Esophagus muscularis mucosa (tissue), 4 donors: ENCODE data around the gene CIT. TPM values are rescaled to one million over a fixed set of nuclear protein-coding genes. Genes with fewer than 3 reads are reported as not detected.

Experiments
- DNase-seq: peaks from one replicate; pipeline ENCODE4 v3.0.0-alpha.2; 2017; ENCODE audit errors: extremely low spot score
- H3K27ac ChIP-seq, 4 donors: fragments of 200-600 bp; sonication (generic); replicated peaks in 1 of 4; 1 replicate in 3 of 4; 2 replicates in 1 of 4; pipeline ENCODE4 v1.5.1; 2016 to 2019; ENCODE audit warnings: mild to moderate bottlenecking in 1 of 4
- H3K27me3 ChIP-seq, 4 donors: fragments of 200-600 bp; sonication (generic); one replicate each; pipeline versions ENCODE4 v1.5.1 to v1.6.0; 2016 to 2019
- H3K36me3 ChIP-seq, 4 donors: fragments of 200-600 bp; sonication (generic); one replicate each; pipeline ENCODE4 v1.5.1; 2016 to 2019
- H3K4me1 ChIP-seq, 4 donors: fragments of 200-600 bp; sonication (generic); one replicate each; pipeline ENCODE4 v1.5.1; 2016 to 2019
- H3K4me3 ChIP-seq, 4 donors: fragments of 200-600 bp; sonication (generic); 1 replicate in 2 of 4; 2 replicates in 2 of 4; pipeline ENCODE4 v1.5.1; 2016 to 2019; ENCODE audit warnings: mild to moderate bottlenecking in 4 of 4, moderate library complexity in 1 of 4
- H3K9me3 ChIP-seq, 4 donors: fragments of 200-600 bp; sonication (generic); 1 replicate in 3 of 4; 2 replicates in 1 of 4; pipeline ENCODE4 v1.5.1; 2016 to 2019
- CTCF ChIP-seq, 3 experiments: fragments of 200-600 bp in 2 of 3; fragments of 450-650 bp in 1 of 3; sonication (generic) in 2 of 3; IDR thresholded peaks; one replicate each; pipeline ENCODE4 v1.5.1; 2017 to 2019; ENCODE audit warnings: antibody characterized with exemption in 3 of 3, mild to moderate bottlenecking in 2 of 3, moderate library complexity in 1 of 3
- EP300 ChIP-seq: sonication (generic); formaldehyde crosslinking; IDR thresholded peaks from one replicate; pipeline ENCODE4 v1.6.1; 2017; ENCODE audit warnings: antibody characterized with exemption
- POLR2A ChIP-seq: fragments of 450-650 bp; IDR thresholded peaks from one replicate; pipeline ENCODE4 v1.6.1; 2017; ENCODE audit warnings: antibody characterized with exemption, moderate library complexity, mild to moderate bottlenecking, low read depth
- POLR2AphosphoS5 ChIP-seq, 2 donors: sonication (generic); formaldehyde crosslinking; IDR thresholded peaks; one replicate each; pipeline ENCODE4 v1.6.1; 2017; ENCODE audit warnings: antibody characterized with exemption in 2 of 2
- WGBS: methylation state at CpG from one replicate; pipeline ENCODE4 v1.1.5; 2018; 5-methylcytosine and 5-hydroxymethylcytosine counted together
- intact Hi-C: fragments of 100-400 bp; cut with DNase I; formaldehyde crosslinking; loops from one replicate; pipeline ENCODE4 v1.15.1; 2023
- total RNA-seq, 4 donors: library from RNA; depleted of rRNA; stranded (reverse); fragments of >200 nt; gene quantifications; one replicate each; pipeline versions ENCODE4 v1.1.0 to v1.2.1, GENCODE V29; 2016

The CIT gene
- total RNA-seq, 4 donors from 2014 or later = 5.1 to 14.8 (median 5.8) TPM

GRCh38 chr12:119695034-119695433 is 182.1 kb downstream of the CIT start:
- DNase-seq = no peak
- no peak overlapping the region for H3K27ac ChIP-seq
- intact Hi-C loops = loop anchor here (10.0 kb wide), 1 partner anchor 80 kb away; no protein-coding TSS in a partner anchor
- H3K4me1 ChIP-seq = peaks cover 6 to 17% (median 10%) of the 10 kb centered on the region in 4 donors
- H3K27me3 ChIP-seq = no peaks in the 10 kb centered on the region
- 80% methylated on average over 4 of the region's 4 CpGs for whole genome bisulfite sequencing
- H3K4me3 ChIP-seq = no peak overlapping the region
- no peak for TF ChIP-seq POLR2AphosphoS5 (IDR thresholded peaks at IDR 0.05)
- no peak for TF ChIP-seq EP300
- no peak for TF ChIP-seq POLR2A
- peak; percentile 16 to 36 (median 17) for TF ChIP-seq CTCF (IDR thresholded peaks at IDR 0.05)
- H3K36me3 ChIP-seq = peaks cover 0 to 7% (median 0%) of the 10 kb centered on the region in 4 donors
- H3K9me3 ChIP-seq = no peaks in the 10 kb centered on the region

- intact Hi-C loops = loop anchor here (10.0 kb wide), 1 partner anchor 81 kb away; no protein-coding TSS in a partner anchor
- H3K4me1 ChIP-seq = peaks cover 6 to 17% (median 10%) of the 10 kb centered on the region in 4 donors
- DNase-seq = no peak
- 93% methylated on average over 6 of the region's 6 CpGs for WGBS
- no peaks in the 10 kb centered on the region for H3K9me3 ChIP-seq
- no peaks in the 10 kb centered on the region for H3K27me3 ChIP-seq
- peaks cover 0 to 11% (median 0%) of the 10 kb centered on the region in 4 donors for H3K36me3 ChIP-seq
- H3K27ac ChIP-seq = no peak overlapping the region
- TF ChIP-seq CTCF (IDR thresholded peaks at IDR 0.05) (no peak), POLR2A (no peak), EP300 (no peak), POLR2AphosphoS5 (IDR thresholded peaks at IDR 0.05) (no peak)
- no peak overlapping the region for H3K4me3 ChIP-seq
Observed at GRCh38 chr12:119694111-119694510, 183.0 kb downstream of the CIT start.

DNA sequence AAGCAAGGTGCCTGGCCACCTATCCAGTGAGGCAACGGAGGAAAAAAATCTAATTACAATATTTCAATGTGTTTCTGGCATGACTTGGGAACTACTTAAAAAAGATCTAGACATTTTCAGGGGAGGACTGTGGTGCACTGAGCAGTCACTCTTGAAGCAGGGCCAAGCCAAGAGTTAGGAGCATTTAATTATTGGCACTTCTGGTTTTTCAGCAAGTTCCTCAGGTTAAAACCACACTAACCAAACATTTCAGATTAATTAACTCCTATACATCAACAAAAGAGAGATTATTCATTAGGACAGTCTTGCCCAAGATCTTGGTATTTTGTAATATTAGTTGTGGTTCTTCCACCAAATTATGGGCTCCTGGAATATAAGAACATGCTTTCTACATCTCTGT is 183.6 kb downstream of the CIT start:
- no peak overlapping the region for H3K27ac ChIP-seq
- WGBS = 68% methylated on average over 1 of the region's 1 CpG
- no peaks in the 10 kb centered on the region for H3K9me3 ChIP-seq
- peaks cover 6 to 17% (median 10%) of the 10 kb centered on the region in 4 donors for H3K4me1 ChIP-seq
- H3K36me3 ChIP-seq = peaks cover 0 to 11% (median 0%) of the 10 kb centered on the region in 4 donors
- TF ChIP-seq POLR2AphosphoS5 (IDR thresholded peaks at IDR 0.05) (no peak), EP300 (no peak), CTCF (IDR thresholded peaks at IDR 0.05) (no peak), POLR2A (no peak)
- H3K27me3 ChIP-seq = no peaks in the 10 kb centered on the region
- no peak overlapping the region for H3K4me3 ChIP-seq
- DNase-seq = no peak
- intact Hi-C loops = loop anchor here (10.0 kb wide), 1 partner anchor 81 kb away; no protein-coding TSS in a partner anchor

DNA sequence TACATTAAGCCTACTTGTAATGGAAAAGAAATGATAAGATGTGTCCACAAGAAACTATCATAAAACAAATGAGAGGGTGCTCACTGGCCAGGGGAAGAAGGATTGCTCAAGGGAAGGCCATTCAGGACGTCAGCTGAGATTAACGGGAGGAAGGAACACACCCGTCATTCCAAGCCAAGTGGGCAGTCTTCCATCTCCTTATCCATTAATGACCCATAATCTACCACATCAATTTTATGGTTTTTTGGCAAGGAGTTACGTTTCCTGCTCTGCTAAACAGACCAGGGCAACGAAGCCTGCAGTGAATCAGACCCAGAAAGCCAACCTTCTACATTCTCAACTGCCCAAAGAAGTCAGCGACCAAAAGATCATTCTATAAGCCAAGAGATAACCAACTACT is 184.1 kb downstream of the CIT start:
- 31% methylated on average over 6 of the region's 6 CpGs for WGBS
- no peak for DNase-seq
- Histone ChIP-seq H3K4me1 (peaks cover 6 to 17% (median 10%) of the 10 kb centered on the region in 4 donors), H3K4me3 (no peak overlapping the region), H3K27me3 (no peaks in the 10 kb centered on the region), H3K27ac (no peak overlapping the region), H3K36me3 (peaks cover 0 to 11% (median 0%) of the 10 kb centered on the region in 4 donors), H3K9me3 (no peaks in the 10 kb centered on the region)
- intact Hi-C loops = loop anchor here (10.0 kb wide), 1 partner anchor 82 kb away; no protein-coding TSS in a partner anchor
- TF ChIP-seq CTCF (IDR thresholded peaks at IDR 0.05) (no peak), EP300 (no peak), POLR2AphosphoS5 (IDR thresholded peaks at IDR 0.05) (peak; percentile 33 to 43)

DNA sequence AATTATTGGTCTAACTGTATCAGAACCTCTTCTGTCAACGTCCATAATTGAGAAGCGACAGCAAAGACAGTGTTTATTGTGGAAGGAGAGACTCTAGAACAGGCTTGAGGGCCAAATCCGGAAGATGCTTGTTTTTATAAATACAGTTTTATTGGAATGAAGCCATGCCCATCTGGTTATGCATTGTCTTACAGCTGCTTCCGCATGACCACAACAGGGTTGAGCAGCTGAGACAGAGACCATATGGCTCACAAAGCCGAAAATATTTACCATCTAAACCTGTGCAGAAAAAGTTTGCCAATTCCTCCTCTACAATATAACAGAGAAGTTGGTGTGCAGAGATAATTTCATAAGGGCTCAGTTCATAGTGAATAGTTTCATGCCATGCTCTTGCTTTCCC is 184.7 kb downstream of the CIT start:
- Histone ChIP-seq H3K27me3 (no peaks in the 10 kb centered on the region), H3K4me3 (no peak overlapping the region), H3K27ac (peak overlapping the region in 1 of 4 donors; percentile 27), H3K4me1 (peaks cover 6 to 17% (median 10%) of the 10 kb centered on the region in 4 donors), H3K36me3 (peaks cover 0 to 6% (median 0%) of the 10 kb centered on the region in 4 donors), H3K9me3 (no peaks in the 10 kb centered on the region)
- no peak for DNase-seq
- 64% methylated on average over 5 of the region's 5 CpGs for WGBS
- TF ChIP-seq POLR2A (no peak), EP300 (no peak), CTCF (IDR thresholded peaks at IDR 0.05) (no peak), POLR2AphosphoS5 (IDR thresholded peaks at IDR 0.05) (no peak)
- intact Hi-C loops = loop anchor here (10.0 kb wide), 1 partner anchor 82 kb away; no protein-coding TSS in a partner anchor
